Peyer's patch (tissue), 4 donors: ENCODE results near the gene NPEPPS. TPM values are rescaled to one million over a fixed set of nuclear protein-coding genes. Genes with fewer than 3 reads are reported as not detected.
A peak's percentile ranks its signal among the peaks of the same experiment; 100 is the strongest.

Experiments
- DNase-seq, 3 donors: peaks; one replicate each; pipeline ENCODE4 v3.0.0-alpha.2; 2017 to 2019
- H3K27ac ChIP-seq, 4 donors: fragments of 200-600 bp; sonication (generic); one replicate each; pipeline ENCODE4 v1.5.1; 2016 to 2019
- H3K27me3 ChIP-seq, 2 donors: fragments of 200-600 bp; sonication (generic); one replicate each; pipeline ENCODE4 v1.5.1; 2019
- H3K36me3 ChIP-seq, 3 donors: fragments of 200-600 bp; sonication (generic); one replicate each; pipeline ENCODE4 v1.5.1; 2016 to 2019
- H3K4me1 ChIP-seq, 4 donors: fragments of 200-600 bp; sonication (generic); one replicate each; pipeline ENCODE4 v1.5.1; 2016 to 2019
- H3K4me3 ChIP-seq, 4 donors: fragments of 200-600 bp; sonication (generic); 1 replicate in 3 of 4; 2 replicates in 1 of 4; pipeline ENCODE4 v1.5.1; 2016 to 2019; ENCODE audit warnings: mild to moderate bottlenecking in 1 of 4
- H3K9me3 ChIP-seq, 4 donors: fragments of 200-600 bp; sonication (generic); one replicate each; pipeline ENCODE4 v1.5.1; 2016 to 2019; ENCODE audit warnings: mild to moderate bottlenecking in 1 of 4
- CTCF ChIP-seq, 6 experiments: fragments of 450-650 bp in 4 of 6; fragments of 200-600 bp in 2 of 6; sonication (generic) in 1 of 6; IDR thresholded peaks; one replicate each; pipeline ENCODE4 v1.5.1; 2017 to 2019; ENCODE audit warnings: antibody characterized with exemption in 6 of 6, mild to moderate bottlenecking in 3 of 6, moderate library complexity in 1 of 6
- POLR2A ChIP-seq, 2 donors: fragments of 450-650 bp; IDR thresholded peaks; one replicate each; pipeline ENCODE4 v1.5.1; 2017; ENCODE audit warnings: antibody characterized with exemption in 2 of 2, mild to moderate bottlenecking in 2 of 2, moderate library complexity in 2 of 2
- total RNA-seq, 4 donors: library from RNA; depleted of rRNA; stranded (reverse); fragments of >200 nt; gene quantifications; one replicate each; pipeline ENCODE4 v1.1.0, GENCODE V29; 2016

The NPEPPS gene
- total RNA-seq, 4 donors from 2014 or later, result 124 to 207 (median 165) TPM

GRCh38 chr17:47660064-47660492, 129.2 kb downstream of the NPEPPS start:
- Histone ChIP-seq H3K27ac (peak overlapping the region; percentile 26 to 72 (median 66)), H3K4me3 (peak overlapping the region in 1 of 4 donors; percentile 6), H3K36me3 (peaks cover 0 to 86% (median 0%) of the 10 kb centered on the region in 3 donors)

GRCh38 chr17:47663912-47664623, 133.2 kb downstream of the NPEPPS start:
- H3K4me1 ChIP-seq, result peaks cover 0 to 5% (median 2%) of the 10 kb centered on the region in 4 donors
- no peaks in the 10 kb centered on the region for H3K27me3 ChIP-seq
- DNase-seq, result peak in 2 of 3 donors; percentile 68 to 82
- peak overlapping the region in 3 of 4 donors; percentile 33 to 73 (median 34) for H3K27ac ChIP-seq
- H3K4me3 ChIP-seq, result no peak overlapping the region
- TF ChIP-seq CTCF (IDR thresholded peaks at IDR 0.05), result peak; percentile 55 to 86 (median 78)
- no peak for TF ChIP-seq POLR2A (IDR thresholded peaks at IDR 0.05)
- H3K36me3 ChIP-seq, result peaks cover 0 to 85% (median 0%) of the 10 kb centered on the region in 3 donors
- H3K9me3 ChIP-seq, result no peaks in the 10 kb centered on the region

More at GRCh38 chr17:47660064-47660492, 129.2 kb downstream of the NPEPPS start:
- DNase-seq, result no peak
- TF ChIP-seq POLR2A (IDR thresholded peaks at IDR 0.05) (no peak), CTCF (IDR thresholded peaks at IDR 0.05) (peak in 5 of 6 experiments; percentile 21 to 53 (median 39))
- Histone ChIP-seq H3K9me3 (no peaks in the 10 kb centered on the region), H3K4me1 (peaks cover 0 to 5% (median 2%) of the 10 kb centered on the region in 4 donors), H3K27me3 (no peaks in the 10 kb centered on the region)

GRCh38 chr17:47664624-47664941, 133.7 kb downstream of the NPEPPS start:
- Histone ChIP-seq H3K4me3 (no peak overlapping the region), H3K27me3 (no peaks in the 10 kb centered on the region), H3K9me3 (no peaks in the 10 kb centered on the region), H3K4me1 (peaks cover 0 to 2% (median under 1%) of the 10 kb centered on the region in 4 donors), H3K27ac (no peak overlapping the region), H3K36me3 (peaks cover 0 to 85% (median 0%) of the 10 kb centered on the region in 3 donors)
- TF ChIP-seq POLR2A (IDR thresholded peaks at IDR 0.05) (no peak), CTCF (IDR thresholded peaks at IDR 0.05) (no peak)
- no peak for DNase-seq

- H3K27ac ChIP-seq, result no peak overlapping the region
- TF ChIP-seq POLR2A (IDR thresholded peaks at IDR 0.05), result no peak
- TF ChIP-seq CTCF (IDR thresholded peaks at IDR 0.05), result no peak
- no peaks in the 10 kb centered on the region for H3K9me3 ChIP-seq
- H3K27me3 ChIP-seq, result no peaks in the 10 kb centered on the region
- H3K4me3 ChIP-seq, result no peak overlapping the region
- H3K36me3 ChIP-seq, result peaks cover 0 to 95% (median 0%) of the 10 kb centered on the region in 3 donors
- no peaks in the 10 kb centered on the region for H3K4me1 ChIP-seq
- no peak for DNase-seq
These were observed 134.7 kb downstream of the NPEPPS start for GRCh38 chr17:47665655-47666054.

- no peak for TF ChIP-seq POLR2A (IDR thresholded peaks at IDR 0.05)
- no peak for TF ChIP-seq CTCF (IDR thresholded peaks at IDR 0.05)
- H3K27me3 ChIP-seq, result no peaks in the 10 kb centered on the region
- no peak overlapping the region for H3K4me3 ChIP-seq
- no peak for DNase-seq
- H3K9me3 ChIP-seq, result no peaks in the 10 kb centered on the region
- H3K4me1 ChIP-seq, result no peaks in the 10 kb centered on the region
- no peak overlapping the region for H3K27ac ChIP-seq
- peaks cover 0 to 97% (median 2%) of the 10 kb centered on the region in 3 donors for H3K36me3 ChIP-seq
These were observed 138.2 kb downstream of the NPEPPS start for GRCh38 chr17:47669081-47669480.
